HEK293T (cell line): ENCODE measurements around the gene MAPK8IP3.

Source experiments
- CTCF ChIA-PET: fragments of 350-600 bp; formaldehyde crosslinking; extraction: SDS; loops from one replicate; lab custom pipeline; 2021; ENCODE audit warnings: antibody characterized with exemption, inconsistent platforms; lab: Yijun Ruan, JAX
- POLR2A ChIA-PET: fragments of 350-600 bp; formaldehyde crosslinking; extraction: SDS; loops from one replicate; lab custom pipeline; 2020; ENCODE audit warnings: antibody characterized with exemption, inconsistent platforms; lab: Yijun Ruan, JAX
- DNase-seq: peaks from one replicate; pipeline ENCODE4 v3.0.0; 2012; ENCODE audit warnings: mixed read lengths; ENCODE audit errors: extremely low spot score
- ARNT ChIP-seq: fragments of 450-650 bp; IDR thresholded peaks from 2 replicates; pipeline ENCODE4 v1.6.1; 2017; ENCODE audit warnings: mild to moderate bottlenecking
- BHLHE40 ChIP-seq: fragments of 450-650 bp; IDR thresholded peaks from 2 replicates; pipeline ENCODE4 v1.6.1; 2016; ENCODE audit warnings: mild to moderate bottlenecking, moderate library complexity, borderline replicate concordance
- CTBP1 ChIP-seq: fragments of 450-650 bp; IDR thresholded peaks from 2 replicates; pipeline ENCODE4 v1.6.1; 2016; ENCODE audit warnings: borderline replicate concordance
- ELF4 ChIP-seq: fragments of 450-650 bp; IDR thresholded peaks from 2 replicates; pipeline ENCODE4 v1.6.1; 2017; ENCODE audit warnings: antibody characterized with exemption
- FOXA1 ChIP-seq: fragments of 450-650 bp; IDR thresholded peaks from 2 replicates; pipeline ENCODE4 v1.6.1; 2016; ENCODE audit warnings: mild to moderate bottlenecking
- FOXK2 ChIP-seq: fragments of 450-650 bp; IDR thresholded peaks from 2 replicates; pipeline ENCODE4 v1.6.1; 2016; ENCODE audit warnings: mild to moderate bottlenecking
- FOXM1 ChIP-seq: fragments of 450-650 bp; IDR thresholded peaks from 2 replicates; pipeline ENCODE4 v1.6.1; 2017; ENCODE audit warnings: mild to moderate bottlenecking, borderline replicate concordance
- HDGF ChIP-seq: fragments of 450-650 bp; IDR thresholded peaks from 2 replicates; pipeline ENCODE4 v1.6.1; 2017; ENCODE audit warnings: antibody characterized with exemption, borderline replicate concordance
- L3MBTL2 ChIP-seq: fragments of 450-650 bp; conservative IDR thresholded peaks from 2 replicates; pipeline ENCODE4 v1.6.1; 2016; ENCODE audit warnings: mild to moderate bottlenecking
- LEF1 ChIP-seq: fragments of 450-650 bp; IDR thresholded peaks from 2 replicates; pipeline ENCODE4 v1.6.1; 2017; ENCODE audit warnings: mild to moderate bottlenecking, borderline replicate concordance
- NFRKB ChIP-seq: fragments of 450-650 bp; IDR thresholded peaks from 2 replicates; pipeline ENCODE4 v1.6.1; 2016; ENCODE audit warnings: mild to moderate bottlenecking, moderate library complexity
- SP1 ChIP-seq: fragments of 450-650 bp; IDR thresholded peaks from 2 replicates; pipeline ENCODE4 v1.6.1; 2017
- SUZ12 ChIP-seq: fragments of 450-650 bp; IDR thresholded peaks from 2 replicates; pipeline ENCODE4 v1.6.1; 2016; ENCODE audit warnings: mild to moderate bottlenecking
- TARDBP ChIP-seq: fragments of 450-650 bp; IDR thresholded peaks from 2 replicates; pipeline ENCODE4 v1.6.1; 2016
- ZNF384 ChIP-seq: fragments of 450-650 bp; IDR thresholded peaks from 2 replicates; pipeline ENCODE4 v1.6.1; 2016
- TF ChIP-seq, protein P1 (sequence below): fragments of 450-650 bp; IDR thresholded peaks from 2 replicates; pipeline ENCODE4 v1.6.1; 2016

The MAPK8IP3 gene

DNA sequence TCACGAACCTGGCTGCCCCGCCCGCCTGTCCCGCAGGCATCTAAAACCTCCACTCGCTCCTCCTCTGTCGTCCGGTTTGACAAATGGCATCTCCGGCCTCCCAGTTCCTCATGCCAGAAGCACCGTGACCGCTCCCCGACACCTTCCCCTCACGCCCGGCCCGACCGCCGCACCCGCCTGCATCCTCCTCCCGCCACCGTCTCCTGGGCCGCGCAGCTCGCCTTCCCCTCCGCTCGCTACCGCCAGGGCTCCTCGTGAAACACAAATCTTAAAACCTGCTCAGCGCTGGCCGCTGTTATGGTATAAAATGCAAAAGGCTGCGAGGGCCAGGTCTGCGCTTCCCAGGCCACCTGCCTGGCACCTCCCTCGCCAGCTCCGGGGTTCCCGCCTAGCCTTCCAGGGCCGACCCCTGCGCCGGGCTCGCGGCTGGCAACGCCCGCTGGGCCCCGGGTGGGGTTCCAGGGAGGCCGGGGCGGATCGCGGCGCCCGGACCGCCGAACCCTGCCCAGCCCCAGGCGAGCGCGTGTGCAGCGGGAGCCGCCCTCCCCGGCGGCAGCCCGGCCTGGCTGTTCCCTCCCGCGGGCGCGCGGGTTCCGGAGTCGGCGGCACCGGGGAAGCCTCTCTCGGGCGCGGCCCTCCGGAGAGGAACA is 75.9 kb downstream of the MAPK8IP3 start:
- DNase-seq, result no peak
- CTCF ChIA-PET, result interaction anchor here (1.0 kb wide), 1 partner anchor 76 kb away, joined by 3 read pairs; the partner anchor contains the start of gene MAPK8IP3
- POLR2A ChIA-PET, result interaction anchor here (0.8 to 3.3 kb wide), 13 partner anchors 9 to 183 kb away, joined by 3 to 71 read pairs (median 7); partner anchors contain the start of genes CRAMP1, EME2, FAHD1 and HAGH
- TF ChIP-seq TARDBP (no peak), SP1 (no peak), L3MBTL2 (peak; percentile 72; the same call in 1 of the 2 replicates), ZNF384 (no peak), ARNT (no peak), FOXK2 (no peak), LEF1 (0 out of 2 replicates have a peak, but pooled peaks have one; percentile 50)

DNA sequence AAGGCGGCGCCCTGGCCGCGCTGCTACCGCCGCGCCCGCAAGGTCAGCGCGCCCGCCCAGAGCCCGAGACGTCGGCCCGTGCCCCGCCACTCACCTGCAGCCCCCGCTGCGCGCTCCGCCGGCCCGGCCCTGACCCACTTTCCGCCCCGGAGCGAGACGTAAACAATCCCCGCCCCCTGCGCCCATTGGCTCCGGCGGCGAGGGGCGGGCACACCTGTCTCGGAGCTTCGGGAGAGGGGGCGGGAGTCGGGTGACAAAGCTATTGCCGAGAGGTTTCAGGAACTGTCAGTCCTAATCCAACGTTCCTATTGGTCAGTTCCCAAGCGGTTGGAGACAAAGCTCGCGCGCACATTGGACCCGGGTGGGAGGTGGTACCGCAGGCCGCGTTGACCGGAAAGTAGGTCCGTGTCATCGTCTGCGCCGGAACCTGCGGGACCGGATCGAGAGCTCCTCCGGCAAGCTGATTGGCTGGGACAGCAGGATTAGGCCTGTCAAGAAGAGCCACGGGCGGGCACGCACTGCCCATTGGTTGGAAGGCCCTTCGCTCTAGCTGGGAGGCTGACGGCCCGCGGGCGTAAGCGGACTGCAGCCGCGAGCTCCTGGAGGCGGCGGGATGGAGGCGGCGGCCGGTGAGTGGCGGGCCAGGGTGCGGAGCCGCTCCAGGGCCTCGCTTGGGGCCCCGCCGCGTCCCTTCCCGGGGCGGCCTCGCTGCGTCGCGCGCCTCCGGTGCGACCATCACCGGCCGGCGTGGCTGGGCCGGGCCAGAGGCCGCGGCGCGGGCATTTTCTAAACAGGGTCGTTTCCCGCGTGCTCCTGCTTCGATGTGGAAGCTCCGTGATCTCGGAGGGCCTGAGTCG is 76.6 kb downstream of the MAPK8IP3 start, which contains the start of the genes NUBP2 and SPSB3:
TSS of gene NUBP2 (plus strand) at position 553 of the 857 bp plus-strand sequence. CDS start at position 614, 61 bp downstream.
TSS of gene SPSB3 (minus strand) at position 164 of the 857 bp plus-strand sequence. CDS start 1,088 bp downstream, outside the sequence.
- no peak for TF ChIP-seq ELF4
- TF ChIP-seq TARDBP, result no peak
- TF ChIP-seq, protein P1, sequence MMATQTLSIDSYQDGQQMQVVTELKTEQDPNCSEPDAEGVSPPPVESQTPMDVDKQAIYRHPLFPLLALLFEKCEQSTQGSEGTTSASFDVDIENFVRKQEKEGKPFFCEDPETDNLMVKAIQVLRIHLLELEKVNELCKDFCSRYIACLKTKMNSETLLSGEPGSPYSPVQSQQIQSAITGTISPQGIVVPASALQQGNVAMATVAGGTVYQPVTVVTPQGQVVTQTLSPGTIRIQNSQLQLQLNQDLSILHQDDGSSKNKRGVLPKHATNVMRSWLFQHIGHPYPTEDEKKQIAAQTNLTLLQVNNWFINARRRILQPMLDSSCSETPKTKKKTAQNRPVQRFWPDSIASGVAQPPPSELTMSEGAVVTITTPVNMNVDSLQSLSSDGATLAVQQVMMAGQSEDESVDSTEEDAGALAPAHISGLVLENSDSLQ, result peak; percentile 100
- TF ChIP-seq ARNT, result 0 out of 2 replicates have a peak, but pooled peaks have one; percentile 28
- TF ChIP-seq LEF1, result peak; percentile 80
- ChIA-PET CTCF (interaction anchor here (0.5 to 1.0 kb wide), 4 partner anchors 8 to 77 kb away, joined by 3 to 5 read pairs (median 4); partner anchors contain the start of genes EME2, MAPK8IP3 and MRPS34), POLR2A (interaction anchor here (0.6 to 3.3 kb wide), 26 partner anchors 10 to 362 kb away, joined by 3 to 71 read pairs (median 5); partner anchors contain the start of genes CRAMP1, EME2, FAHD1 and HAGH)
- DNase-seq, result peak; percentile 94

DNA sequence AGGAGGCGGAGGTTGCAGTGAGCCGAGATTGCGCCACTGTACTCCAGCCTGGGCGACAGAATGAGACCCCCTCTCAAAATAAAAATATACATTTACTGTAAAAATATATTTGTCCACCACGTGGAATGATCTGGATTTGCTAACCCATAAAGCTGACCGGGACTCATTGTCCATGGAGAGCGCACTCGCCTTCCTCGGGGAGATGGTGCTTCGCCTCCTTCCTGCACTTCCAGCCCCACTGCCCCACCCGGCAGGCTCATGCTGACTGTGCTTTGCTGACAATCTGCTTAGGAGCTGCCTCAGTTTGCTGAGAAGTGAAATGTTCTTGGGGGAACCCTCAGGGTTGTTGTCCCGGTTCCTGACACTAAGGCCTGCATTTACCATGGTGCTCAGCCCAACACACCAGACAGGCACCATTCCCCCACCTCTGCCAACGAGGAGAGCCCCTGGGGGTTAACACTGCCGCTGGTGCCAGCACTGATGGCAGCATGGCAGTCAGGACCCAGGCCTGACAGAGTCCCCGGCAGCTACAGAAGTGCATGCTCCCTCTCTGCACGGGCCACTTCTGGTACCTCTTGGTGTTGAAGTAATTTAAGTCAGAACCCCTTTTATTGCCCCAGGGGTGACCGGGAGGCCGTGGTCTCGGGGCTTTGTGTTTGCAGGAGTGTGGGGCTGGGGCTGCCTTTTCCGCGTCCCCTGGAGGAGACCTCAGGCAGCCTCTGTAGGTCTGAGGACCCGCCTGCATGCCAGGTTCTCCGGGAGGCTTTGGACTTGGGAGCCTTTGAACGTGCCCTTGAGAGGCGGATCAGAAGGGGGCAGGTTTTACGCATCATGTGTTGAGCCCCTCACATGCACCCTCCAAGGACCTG is 79.2 kb downstream of the MAPK8IP3 start:
- CTCF ChIA-PET, result no interaction called here
- TF ChIP-seq ELF4 (no peak), SUZ12 (no peak), NFRKB (no peak), HDGF (no peak), L3MBTL2 (no peak), FOXK2 (no peak), SP1 (no peak), TARDBP (no peak), BHLHE40 (no peak), FOXA1 (no peak), CTBP1 (no peak), LEF1 (no peak), ARNT (no peak), ZNF384 (no peak), FOXM1 (no peak)
- TF ChIP-seq, protein P1, result no peak
- no peak for DNase-seq
- POLR2A ChIA-PET, result no interaction called here

DNA sequence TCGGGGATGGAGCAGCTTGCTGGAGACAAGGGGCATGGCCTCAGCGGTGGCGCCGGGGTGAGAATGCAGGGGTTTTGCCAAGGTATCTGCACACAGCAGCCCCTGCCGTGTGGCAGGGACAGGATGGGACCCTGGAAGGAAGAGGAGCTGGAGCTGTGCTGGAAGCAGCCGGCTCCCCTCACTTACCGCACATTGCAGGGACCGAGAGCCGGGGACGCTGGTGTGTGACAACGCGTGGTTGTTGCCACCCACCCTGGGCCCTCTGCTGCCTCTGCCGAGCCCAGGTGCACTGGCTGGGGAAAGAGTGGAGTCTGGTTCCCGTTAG is 79.8 kb downstream of the MAPK8IP3 start:
- DNase-seq, result no peak
- TF ChIP-seq L3MBTL2 (no peak), LEF1 (no peak), CTBP1 (no peak), BHLHE40 (no peak), ELF4 (no peak), ARNT (no peak)
- CTCF ChIA-PET, result no interaction called here
- POLR2A ChIA-PET, result no interaction called here

DNA sequence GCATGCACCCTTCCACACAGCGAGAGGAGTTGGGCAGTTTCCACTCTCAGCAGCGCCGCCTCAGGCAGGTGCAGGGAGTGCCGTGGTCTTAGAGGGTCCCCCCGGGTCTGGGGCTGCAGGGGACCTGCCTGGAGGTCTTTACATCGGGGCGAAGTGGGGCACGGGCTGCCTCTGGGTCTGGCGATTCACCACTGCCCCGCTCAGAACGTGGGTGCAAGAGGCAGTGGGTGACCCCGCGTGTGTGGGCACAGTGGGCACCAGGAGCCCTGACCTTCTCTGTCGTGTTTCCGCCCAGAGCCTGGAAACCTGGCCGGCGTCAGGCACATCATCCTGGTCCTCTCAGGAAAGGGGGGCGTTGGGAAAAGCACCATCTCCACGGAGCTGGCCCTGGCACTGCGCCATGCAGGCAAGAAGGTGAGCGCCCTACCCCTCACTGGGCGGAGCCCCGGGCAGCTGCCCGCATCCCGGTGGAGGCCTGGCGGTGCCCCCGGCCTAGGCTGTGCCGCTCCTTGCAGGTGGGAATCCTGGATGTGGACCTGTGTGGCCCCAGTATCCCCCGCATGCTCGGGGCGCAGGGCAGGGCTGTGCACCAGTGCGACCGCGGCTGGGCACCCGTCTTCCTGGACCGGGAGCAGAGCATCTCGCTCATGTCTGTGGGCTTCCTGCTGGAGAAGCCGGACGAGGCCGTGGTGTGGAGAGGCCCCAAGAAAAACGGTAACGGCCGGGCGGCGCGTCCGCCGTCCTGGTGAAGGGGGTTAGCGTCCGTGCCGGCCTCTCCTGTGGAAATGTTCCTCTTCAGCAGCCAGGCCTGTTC is 80.5 kb downstream of the MAPK8IP3 start:
- CTCF ChIA-PET, result no interaction called here
- POLR2A ChIA-PET, result no interaction called here
- TF ChIP-seq NFRKB (no peak), ARNT (no peak), FOXM1 (no peak), SUZ12 (no peak), L3MBTL2 (no peak), HDGF (no peak), SP1 (no peak), ZNF384 (no peak), FOXA1 (no peak), BHLHE40 (no peak), LEF1 (no peak), FOXK2 (no peak), TARDBP (no peak), CTBP1 (no peak), ELF4 (no peak)
- TF ChIP-seq, protein P1, result no peak
- no peak for DNase-seq
